Activated naive CD4-positive, alpha-beta T cell treated with anti-CD3 and anti-CD28 coated beads for 36 hours (primary cell): ENCODE results near the gene SCARF1. TPM values are rescaled to one million over a fixed set of nuclear protein-coding genes. Genes with fewer than 3 reads are reported as not detected.

ENCODE experiments used
- total RNA-seq, 2 experiments: library from RNA; stranded (reverse); gene quantifications; one replicate each; pipeline ENCODE4 v1.2.3, GENCODE V29; 2021

SCARF1 gene
- total RNA-seq, 2 experiments from 2014 or later, result 0.43 to 0.57 TPM

Other genes with a start within 250 kb of the SCARF1 start
- 100 to 1,000 TPM; 528 to 576 TPM for gene YWHAE, start 245.5 kb downstream of the SCARF1 start, total RNA-seq
- gene CRK, start 189.5 kb downstream of the SCARF1 start, total RNA-seq, result 10 to 100 TPM; 10.6 to 14.1 TPM
- 10 to 100 TPM; 14.6 to 14.7 TPM for gene MYO1C, start 153.0 kb downstream of the SCARF1 start, total RNA-seq
- 10 to 100 TPM; 17.1 to 18.2 TPM for gene INPP5K, start 129.1 kb downstream of the SCARF1 start, total RNA-seq
- gene PITPNA, start 82.9 kb downstream of the SCARF1 start, total RNA-seq, result 10 to 100 TPM; 23.4 to 26.6 TPM
- gene SLC43A2, start 16.9 kb downstream of the SCARF1 start, total RNA-seq, result under 1 TPM; 0.12 to 0.14 TPM
- 1 to 10 TPM; 1.0 to 1.1 TPM for gene RILP, start 4.1 kb upstream of the SCARF1 start, total RNA-seq
- 100 to 1,000 TPM; 458 to 479 TPM for gene PRPF8, start 39.1 kb upstream of the SCARF1 start, total RNA-seq
- gene TLCD2, start 64.6 kb upstream of the SCARF1 start, total RNA-seq, result under 1 TPM; 0.05 TPM
- gene WDR81, start 79.0 kb upstream of the SCARF1 start, total RNA-seq, result 1 to 10 TPM; 2.9 to 3.7 TPM
- not detected for gene SERPINF2, start 97.1 kb upstream of the SCARF1 start, total RNA-seq
- not detected for gene SERPINF1, start 116.3 kb upstream of the SCARF1 start, total RNA-seq
- gene SMYD4, start 184.2 kb upstream of the SCARF1 start, total RNA-seq, result 10 to 100 TPM; 18.7 to 22.0 TPM
- gene RPA1, start 184.3 kb upstream of the SCARF1 start, total RNA-seq, result 100 to 1,000 TPM; 177 to 188 TPM